Measurements from ENCODE around the gene CD300LD. TPM values are rescaled to one million over a fixed set of nuclear protein-coding genes. Genes with fewer than 3 reads are reported as not detected.
A peak's percentile ranks its signal among the peaks of the same experiment; 100 is the strongest.

The CD300LD gene
- total and polyA plus RNA-seq, 10 of the 15 experiments (the other 5 are each of a cell fraction or from before 2014, with no cell fraction given), result not detected

DNA sequence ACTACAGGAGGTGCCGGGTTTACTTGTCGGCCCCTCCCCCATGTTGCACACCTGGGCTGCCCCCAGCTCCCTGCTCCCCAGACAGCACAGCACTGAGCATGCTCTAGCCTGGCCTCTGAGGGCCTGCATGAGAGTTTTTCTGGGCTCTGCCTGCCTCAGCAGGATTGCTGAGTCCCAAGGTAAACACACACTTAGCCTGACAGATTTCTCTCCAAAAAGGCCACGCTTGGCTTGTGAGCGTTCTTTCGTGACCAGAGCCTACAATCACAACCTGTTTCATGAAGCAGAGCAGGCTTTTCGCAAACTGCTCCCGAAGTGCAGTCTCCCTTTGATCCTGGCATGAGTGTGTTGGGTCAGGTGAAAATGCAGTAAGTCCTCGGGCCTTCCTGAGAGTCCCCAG is 41.2 kb upstream of the CD300LD start:
- no peaks in the 10 kb centered on the region; the same call in 2 of the 3 replicates for H3K9me3 ChIP-seq (replicated peaks; ENCODE audit: control insufficient read depth, insufficient read depth, low read length)
- WGBS (ENCODE audit: insufficient coverage, insufficient replicate concordance, low lambda C conversion rate, missing lambda C conversion rate), result 37% methylated on average over 8 of the region's 8 CpGs
- SMC1A ChIA-PET (ENCODE audit: uncharacterized antibody, unreplicated experiment), result interaction anchor here (0.8 to 1.3 kb wide), 3 partner anchors 10 to 27 kb away, joined by 3 read pairs; partner anchors contain the start of gene CD300E
- TF ChIP-seq, protein P1, sequence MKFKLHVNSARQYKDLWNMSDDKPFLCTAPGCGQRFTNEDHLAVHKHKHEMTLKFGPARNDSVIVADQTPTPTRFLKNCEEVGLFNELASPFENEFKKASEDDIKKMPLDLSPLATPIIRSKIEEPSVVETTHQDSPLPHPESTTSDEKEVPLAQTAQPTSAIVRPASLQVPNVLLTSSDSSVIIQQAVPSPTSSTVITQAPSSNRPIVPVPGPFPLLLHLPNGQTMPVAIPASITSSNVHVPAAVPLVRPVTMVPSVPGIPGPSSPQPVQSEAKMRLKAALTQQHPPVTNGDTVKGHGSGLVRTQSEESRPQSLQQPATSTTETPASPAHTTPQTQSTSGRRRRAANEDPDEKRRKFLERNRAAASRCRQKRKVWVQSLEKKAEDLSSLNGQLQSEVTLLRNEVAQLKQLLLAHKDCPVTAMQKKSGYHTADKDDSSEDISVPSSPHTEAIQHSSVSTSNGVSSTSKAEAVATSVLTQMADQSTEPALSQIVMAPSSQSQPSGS (IDR thresholded peaks at IDR 0.05; ENCODE audit: low read length), result no peak
- TF ChIP-seq POLR2AphosphoS5 (IDR thresholded peaks at IDR 0.05; ENCODE audit: low read length) (no peak), RELA (IDR thresholded peaks at IDR 0.05; ENCODE audit: borderline replicate concordance, partially characterized antibody) (no peak), SREBF1 (IDR thresholded peaks at IDR 0.05; ENCODE audit: low read length) (no peak), PAX5 (IDR thresholded peaks at IDR 0.05; ENCODE audit: borderline replicate concordance, low read depth, low read length) (0 out of 2 replicates have a peak, but pooled peaks have one; percentile 54), POU2F2 (IDR thresholded peaks at IDR 0.05; ENCODE audit: borderline replicate concordance, low read depth, low read length) (no peak)
- TF ChIP-seq, protein P2, sequence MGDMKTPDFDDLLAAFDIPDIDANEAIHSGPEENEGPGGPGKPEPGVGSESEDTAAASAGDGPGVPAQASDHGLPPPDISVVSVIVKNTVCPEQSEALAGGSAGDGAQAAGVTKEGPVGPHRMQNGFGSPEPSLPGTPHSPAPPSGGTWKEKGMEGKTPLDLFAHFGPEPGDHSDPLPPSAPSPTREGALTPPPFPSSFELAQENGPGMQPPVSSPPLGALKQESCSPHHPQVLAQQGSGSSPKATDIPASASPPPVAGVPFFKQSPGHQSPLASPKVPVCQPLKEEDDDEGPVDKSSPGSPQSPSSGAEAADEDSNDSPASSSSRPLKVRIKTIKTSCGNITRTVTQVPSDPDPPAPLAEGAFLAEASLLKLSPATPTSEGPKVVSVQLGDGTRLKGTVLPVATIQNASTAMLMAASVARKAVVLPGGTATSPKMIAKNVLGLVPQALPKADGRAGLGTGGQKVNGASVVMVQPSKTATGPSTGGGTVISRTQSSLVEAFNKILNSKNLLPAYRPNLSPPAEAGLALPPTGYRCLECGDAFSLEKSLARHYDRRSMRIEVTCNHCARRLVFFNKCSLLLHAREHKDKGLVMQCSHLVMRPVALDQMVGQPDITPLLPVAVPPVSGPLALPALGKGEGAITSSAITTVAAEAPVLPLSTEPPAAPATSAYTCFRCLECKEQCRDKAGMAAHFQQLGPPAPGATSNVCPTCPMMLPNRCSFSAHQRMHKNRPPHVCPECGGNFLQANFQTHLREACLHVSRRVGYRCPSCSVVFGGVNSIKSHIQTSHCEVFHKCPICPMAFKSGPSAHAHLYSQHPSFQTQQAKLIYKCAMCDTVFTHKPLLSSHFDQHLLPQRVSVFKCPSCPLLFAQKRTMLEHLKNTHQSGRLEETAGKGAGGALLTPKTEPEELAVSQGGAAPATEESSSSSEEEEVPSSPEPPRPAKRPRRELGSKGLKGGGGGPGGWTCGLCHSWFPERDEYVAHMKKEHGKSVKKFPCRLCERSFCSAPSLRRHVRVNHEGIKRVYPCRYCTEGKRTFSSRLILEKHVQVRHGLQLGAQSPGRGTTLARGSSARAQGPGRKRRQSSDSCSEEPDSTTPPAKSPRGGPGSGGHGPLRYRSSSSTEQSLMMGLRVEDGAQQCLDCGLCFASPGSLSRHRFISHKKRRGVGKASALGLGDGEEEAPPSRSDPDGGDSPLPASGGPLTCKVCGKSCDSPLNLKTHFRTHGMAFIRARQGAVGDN (IDR thresholded peaks at IDR 0.05), result peak; percentile 68; the same call in 1 of the 2 replicates
- TF ChIP-seq, protein P3, sequence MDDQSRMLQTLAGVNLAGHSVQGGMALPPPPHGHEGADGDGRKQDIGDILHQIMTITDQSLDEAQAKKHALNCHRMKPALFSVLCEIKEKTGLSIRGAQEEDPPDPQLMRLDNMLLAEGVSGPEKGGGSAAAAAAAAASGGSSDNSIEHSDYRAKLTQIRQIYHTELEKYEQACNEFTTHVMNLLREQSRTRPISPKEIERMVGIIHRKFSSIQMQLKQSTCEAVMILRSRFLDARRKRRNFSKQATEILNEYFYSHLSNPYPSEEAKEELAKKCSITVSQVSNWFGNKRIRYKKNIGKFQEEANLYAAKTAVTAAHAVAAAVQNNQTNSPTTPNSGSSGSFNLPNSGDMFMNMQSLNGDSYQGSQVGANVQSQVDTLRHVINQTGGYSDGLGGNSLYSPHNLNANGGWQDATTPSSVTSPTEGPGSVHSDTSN (IDR thresholded peaks at IDR 0.05; ENCODE audit: insufficient replicate concordance, low read depth, low read length), result no peak
- no peak overlapping the region for H3K4me3 ChIP-seq
- H3K79me2 ChIP-seq (ENCODE audit: control insufficient read depth, insufficient read depth, low read length), result no peaks in the 10 kb centered on the region
- intact Hi-C loops (cut with micrococcal nuclease; ENCODE audit: unreplicated experiment), result no loop called here
- in situ Hi-C loops (cut with MboI), result no loop called here
- no peak overlapping the region for H2AFZ ChIP-seq (ENCODE audit: control insufficient read depth, low read depth, low read length)
- H3K9ac ChIP-seq (ENCODE audit: control insufficient read depth, insufficient read depth, low read length), result no peak overlapping the region
- no peak overlapping the region for H3K27ac ChIP-seq (ENCODE audit: control insufficient read depth, insufficient read depth)
- DNase-seq (ENCODE audit: low read depth, low spot score) (no peak), FAIRE-seq (no peak), ATAC-seq (no peak)
- H3K27me3 ChIP-seq (replicated peaks in 1 of 2; ENCODE audit: control insufficient read depth in 2 of 2, insufficient read depth in 2 of 2, low read length in 1 of 2), result peaks cover 0 to 2% of the 10 kb centered on the region in 2 experiments; a peak in 2 of 4 replicates
- no peaks in the 10 kb centered on the region; the same call in 1 of the 2 replicates for H4K20me1 ChIP-seq (ENCODE audit: control insufficient read depth, insufficient read depth)
- peaks cover 25% of the 10 kb centered on the region for H3K4me1 ChIP-seq (ENCODE audit: control insufficient read depth, insufficient read depth, low read length)
- BruUV-seq (replicated peaks), result no TSS peak
- no peak overlapping the region for H3K4me2 ChIP-seq (ENCODE audit: control insufficient read depth, insufficient read depth)
- POLR2A ChIA-PET, result no interaction called here
- RAD21 ChIA-PET (ENCODE audit: unreplicated experiment), result interaction anchor here (1.0 to 2.6 kb wide), 4 partner anchors 9 to 104 kb away, joined by 3 to 10 read pairs (median 4); partner anchors contain the start of gene RAB37
- CTCF ChIA-PET, result interaction anchor here (0.7 to 4.0 kb wide), 8 partner anchors 11 to 265 kb away, joined by 3 to 12 read pairs (median 4); partner anchors contain the start of genes GPR142 and RAB37
- no peaks in the 10 kb centered on the region for H3K36me3 ChIP-seq (ENCODE audit: control insufficient read depth in 2 of 2, insufficient read depth in 2 of 2, low read length in 1 of 2)

Measured in GM12878 (cell line).